H1 (cell line): ENCODE results near the gene PTPRG. TPM values are rescaled to one million over a fixed set of nuclear protein-coding genes. Genes with fewer than 3 reads are reported as not detected.

Experiments used
- ATF2 ChIP-seq: IDR thresholded peaks from 2 replicates; pipeline ENCODE4 v1.6.1; 2012; ENCODE audit warnings: low read length, inconsistent platforms
- CHD1 ChIP-seq: IDR thresholded peaks from 2 replicates; pipeline ENCODE4 v1.6.1; 2012; ENCODE audit warnings: low read depth, low read length, improper control_type of control experiment
- CTBP2 ChIP-seq: IDR thresholded peaks from 2 replicates; pipeline ENCODE4 v1.7.0; 2011; ENCODE audit warnings: borderline replicate concordance, mild to moderate bottlenecking, moderate library complexity, mixed read lengths, low read length; ENCODE audit not compliant: insufficient read depth, insufficient read length
- E2F6 ChIP-seq: IDR thresholded peaks from 2 replicates; pipeline ENCODE4 v1.6.1; 2012; ENCODE audit warnings: inconsistent platforms
- HDAC2 ChIP-seq, 2 experiments: fragments of 300-600 bp in 1 of 2; sonication (generic) in 1 of 2; IDR thresholded peaks; 2 replicates each; pipeline ENCODE4 v1.6.1; 2011 to 2012; ENCODE audit warnings: low read depth in 2 of 2, low read length in 2 of 2, mild to moderate bottlenecking in 2 of 2, moderate library complexity in 2 of 2, borderline replicate concordance in 1 of 2, inconsistent platforms in 1 of 2
- HDAC6 ChIP-seq: IDR thresholded peaks from one replicate; pipeline ENCODE4 v1.7.1; 2012; ENCODE audit warnings: low read depth, mild to moderate bottlenecking, inconsistent platforms, low read length, moderate library complexity
- KDM5A ChIP-seq: fragments of 200-600 bp; IDR thresholded peaks from 2 replicates; pipeline ENCODE4 v1.7.1; 2012; ENCODE audit warnings: mild to moderate bottlenecking, low read length, inconsistent platforms, mixed read lengths
- PHF8 ChIP-seq: fragments of 200-600 bp; sonication (generic); conservative IDR thresholded peaks from 2 replicates; pipeline ENCODE4 v1.7.1; 2012; ENCODE audit warnings: low read depth, mild to moderate bottlenecking, inconsistent platforms, low read length, moderate library complexity
- RAD21 ChIP-seq, 2 experiments: IDR thresholded peaks in 1 of 2; conservative IDR thresholded peaks in 1 of 2; 2 replicates each; pipeline ENCODE4 v1.6.1; 2011; ENCODE audit warnings: low read depth in 2 of 2, low read length in 2 of 2, improper control_type of control experiment in 1 of 2, inconsistent platforms in 1 of 2, mild to moderate bottlenecking in 1 of 2, moderate library complexity in 1 of 2
- SIN3A ChIP-seq, 2 experiments: IDR thresholded peaks in 1 of 2; conservative IDR thresholded peaks in 1 of 2; 2 replicates each; pipeline ENCODE4 v1.6.1; 2011 to 2012; ENCODE audit warnings: low read length in 2 of 2, improper control_type of control experiment in 1 of 2, low read depth in 1 of 2, mild to moderate bottlenecking in 1 of 2
- SP2 ChIP-seq: IDR thresholded peaks from 2 replicates; pipeline ENCODE4 v1.6.1; 2012; ENCODE audit warnings: mild to moderate bottlenecking, low read length, inconsistent platforms
- TAF7 ChIP-seq: optimal IDR thresholded peaks from 2 replicates; pipeline ENCODE3; 2011; ENCODE audit warnings: low read depth, mild to moderate bottlenecking, inconsistent platforms, low read length, moderate library complexity, borderline replicate concordance
- TBP ChIP-seq: IDR thresholded peaks from 2 replicates; pipeline ENCODE4 v1.6.1; 2011; ENCODE audit warnings: low read depth, low read length, improper control_type of control experiment
- TCF12 ChIP-seq: IDR thresholded peaks from 2 replicates; pipeline ENCODE4 v1.6.1; 2011; ENCODE audit warnings: low read depth, mild to moderate bottlenecking, low read length
- TEAD4 ChIP-seq: IDR thresholded peaks from 2 replicates; pipeline ENCODE4 v1.6.1; 2012; ENCODE audit warnings: low read depth, low read length, inconsistent platforms, mixed read lengths
- polyA plus RNA-seq, 7 experiments: library from polyadenylated mRNA; depleted of rRNA in 3 of 7; stranded (reverse) in 5 of 7; unstranded in 2 of 7; fragments of >200 nt in 5 of 7; fragments of 200-250 nt in 2 of 7; gene quantifications; 1 replicate in 5 of 7; 2 replicates in 1 of 7; 4 replicates in 1 of 7; pipeline versions ENCODE4 v1.2.1 to v1.2.3, GENCODE V29; 2011 to 2013; ENCODE audit warnings: missing spikeins in 2 of 7, mixed read lengths in 2 of 7
- total RNA-seq: library from RNA; stranded (reverse); fragmentation: NEBNext Ultra II Directional; extraction: Animal tissue kit (Norgen Biotek cat#: 25700); gene quantifications from 2 replicates; pipeline ENCODE4 v1.2.1, GENCODE V29; 2021

PTPRG gene
- total and polyA plus RNA-seq, 2 of the 8 experiments (the other 6 are each of a cell fraction or from before 2014, with no cell fraction given) = 23.3 to 96.2 TPM

- TF ChIP-seq HDAC2 (IDR thresholded peaks at IDR 0.05; ENCODE audit: borderline replicate concordance in 1 of 2, low read depth in 2 of 2, low read length in 2 of 2) (no peak), HDAC6 (no peak), RAD21 (IDR thresholded peaks at IDR 0.05 in 1 of 2, conservative IDR thresholded peaks at IDR 0.05 in 1 of 2; ENCODE audit: low read depth in 2 of 2, low read length in 2 of 2) (no peak), KDM5A (no peak), TAF7 (peak; percentile 24), CTBP2 (no peak), ATF2 (peak; percentile 53; the same call in 1 of the 2 replicates), SIN3A (conservative IDR thresholded peaks at IDR 0.05 in 1 of 2, IDR thresholded peaks at IDR 0.05 in 1 of 2; ENCODE audit: low read depth in 1 of 2, low read length in 2 of 2) (peak; percentile 12 to 16; a peak in 1 of 4 replicates), SP2 (no peak), E2F6 (no peak), PHF8 (peak; percentile 65), TBP (peak; percentile 79), TEAD4 (peak; percentile 73), TCF12 (0 out of 2 replicates have a peak, but pooled peaks have one; percentile 6), CHD1 (no peak)
- TF ChIP-seq, all 59 proteins: peak for 19
These were observed 626 bp upstream of the PTPRG start (continued) for GRCh38 chr3:61560517-61561373.
